ENCODE measurements around the gene RBMS1. TPM values are rescaled to one million over a fixed set of nuclear protein-coding genes. Genes with fewer than 3 reads are reported as not detected.

Gene RBMS1
- total RNA-seq, 4 donors from 2014 or later, result 50.2 to 62.3 (median 59.1) TPM

DNA sequence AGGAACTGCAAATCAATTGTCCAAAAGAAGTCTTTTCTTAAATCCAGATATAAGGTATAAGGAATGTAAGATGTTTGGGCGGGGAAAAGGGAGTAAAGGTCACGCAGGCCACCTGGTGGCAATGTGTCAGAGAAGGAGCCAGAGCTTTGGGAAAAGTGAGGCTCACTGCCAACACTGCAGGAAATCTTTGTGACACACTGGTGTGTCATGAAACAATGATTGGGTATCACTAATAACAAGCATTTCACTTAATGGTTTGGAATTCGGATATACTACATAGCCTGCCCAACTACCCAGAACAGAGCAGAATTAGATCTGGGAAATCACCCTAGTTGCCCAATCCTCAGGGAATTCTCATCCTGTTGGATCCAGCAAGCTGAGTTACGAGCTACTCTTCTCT is 61.0 kb downstream of the RBMS1 start:
- DNase-seq (ENCODE audit: low spot score in 2 of 2), result no peak
- H3K4me3 ChIP-seq (ENCODE audit: low read depth, poor library complexity, severe bottlenecking), result no peak overlapping the region
- TF ChIP-seq, protein P1, sequence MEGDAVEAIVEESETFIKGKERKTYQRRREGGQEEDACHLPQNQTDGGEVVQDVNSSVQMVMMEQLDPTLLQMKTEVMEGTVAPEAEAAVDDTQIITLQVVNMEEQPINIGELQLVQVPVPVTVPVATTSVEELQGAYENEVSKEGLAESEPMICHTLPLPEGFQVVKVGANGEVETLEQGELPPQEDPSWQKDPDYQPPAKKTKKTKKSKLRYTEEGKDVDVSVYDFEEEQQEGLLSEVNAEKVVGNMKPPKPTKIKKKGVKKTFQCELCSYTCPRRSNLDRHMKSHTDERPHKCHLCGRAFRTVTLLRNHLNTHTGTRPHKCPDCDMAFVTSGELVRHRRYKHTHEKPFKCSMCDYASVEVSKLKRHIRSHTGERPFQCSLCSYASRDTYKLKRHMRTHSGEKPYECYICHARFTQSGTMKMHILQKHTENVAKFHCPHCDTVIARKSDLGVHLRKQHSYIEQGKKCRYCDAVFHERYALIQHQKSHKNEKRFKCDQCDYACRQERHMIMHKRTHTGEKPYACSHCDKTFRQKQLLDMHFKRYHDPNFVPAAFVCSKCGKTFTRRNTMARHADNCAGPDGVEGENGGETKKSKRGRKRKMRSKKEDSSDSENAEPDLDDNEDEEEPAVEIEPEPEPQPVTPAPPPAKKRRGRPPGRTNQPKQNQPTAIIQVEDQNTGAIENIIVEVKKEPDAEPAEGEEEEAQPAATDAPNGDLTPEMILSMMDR (IDR thresholded peaks at IDR 0.05), result no peak
- no peak for TF ChIP-seq POLR2A (IDR thresholded peaks at IDR 0.05)
- intact Hi-C loops (cut with DNase I; ENCODE audit: low total_unique reads), result no loop called here
- 72 to 75% methylated on average over 4 of the region's 4 CpGs for WGBS, 2 donors

DNA sequence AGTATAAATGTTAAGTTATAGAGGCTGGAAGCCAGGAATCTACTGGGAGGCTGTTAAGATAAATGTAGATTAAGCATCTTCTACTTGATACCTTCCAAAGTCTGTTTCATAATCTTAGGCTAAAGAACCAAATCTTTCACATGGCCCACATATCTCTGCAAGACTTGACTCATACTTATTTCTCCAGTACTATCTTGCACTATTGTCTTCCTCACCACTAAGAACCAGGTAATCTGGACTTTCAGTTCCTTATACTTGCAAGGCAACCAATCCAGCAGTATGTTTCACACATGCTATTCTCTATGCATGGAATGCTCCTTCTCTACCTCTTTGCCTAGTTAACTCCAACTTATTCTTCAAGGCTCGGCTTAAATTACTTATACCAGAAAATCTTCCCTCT is 62.2 kb downstream of the RBMS1 start:
- intact Hi-C loops (cut with DNase I; ENCODE audit: low total_unique reads), result no loop called here
- TF ChIP-seq, protein P1 (IDR thresholded peaks at IDR 0.05), result no peak
- no peak for TF ChIP-seq POLR2A (IDR thresholded peaks at IDR 0.05)

DNA sequence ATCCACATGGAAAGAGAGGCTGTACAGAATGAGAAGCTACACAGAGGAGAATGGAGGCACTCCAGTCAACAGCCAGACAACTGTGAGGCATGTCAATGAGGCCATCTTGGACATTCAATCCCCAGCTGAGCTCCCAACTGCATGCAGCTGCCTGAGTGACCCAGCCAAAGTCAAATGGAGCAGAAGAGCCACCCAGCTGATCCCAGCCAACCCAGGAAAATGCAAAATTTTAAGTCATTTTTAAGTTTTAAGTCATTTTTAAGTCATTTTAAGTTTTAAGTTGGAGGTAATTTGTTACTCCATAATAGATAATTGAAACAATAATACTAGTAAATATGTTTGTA is 63.6 kb downstream of the RBMS1 start:
- TF ChIP-seq, protein P1 (IDR thresholded peaks at IDR 0.05), result no peak
- no peak for TF ChIP-seq POLR2A (IDR thresholded peaks at IDR 0.05)
- H3K4me3 ChIP-seq (ENCODE audit: low read depth, poor library complexity, severe bottlenecking), result no peak overlapping the region
- DNase-seq (ENCODE audit: low spot score in 2 of 2), result no peak
- intact Hi-C loops (cut with DNase I; ENCODE audit: low total_unique reads), result no loop called here

More for the DNA sequence above, 62.2 kb downstream of the RBMS1 start:
- DNase-seq (ENCODE audit: low spot score in 2 of 2), result no peak
- no peak overlapping the region for H3K4me3 ChIP-seq (ENCODE audit: low read depth, poor library complexity, severe bottlenecking)
- 91 to 96% methylated on average over 1 of the region's 1 CpG for WGBS, 2 donors

DNA sequence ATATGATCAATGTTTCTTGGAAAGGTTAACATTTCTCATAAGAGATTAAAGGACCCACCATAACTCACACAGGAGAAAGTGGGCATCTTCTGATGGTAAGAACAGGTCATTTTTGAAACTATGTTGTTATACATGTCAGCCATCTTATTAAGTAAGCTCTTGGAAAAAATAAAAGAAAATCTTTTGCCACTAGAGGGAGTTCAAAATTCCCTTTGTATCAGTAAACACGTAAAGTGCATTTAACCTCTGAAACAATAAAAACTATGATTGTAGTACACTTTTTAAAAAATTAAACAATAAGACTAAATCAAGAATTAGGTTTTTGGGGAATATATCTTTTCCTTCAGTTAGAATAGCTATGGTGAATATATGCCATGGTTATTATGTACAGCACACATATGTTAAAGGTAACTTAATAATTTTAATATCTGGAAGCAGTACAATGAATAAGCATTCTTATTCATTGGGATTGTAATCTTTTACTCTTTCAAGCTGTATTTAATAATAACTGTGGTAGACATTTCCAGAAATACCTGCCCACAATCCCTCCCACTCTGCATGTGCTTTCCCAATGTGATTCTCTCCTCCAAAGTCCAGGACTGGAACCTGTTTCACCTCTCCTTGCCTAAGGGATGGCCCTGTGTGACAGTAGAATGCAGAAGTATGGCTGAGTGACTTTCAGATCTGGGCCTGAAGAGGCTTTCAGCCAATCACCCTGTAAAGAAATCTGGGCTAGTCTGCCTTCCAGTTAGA is 64.2 kb downstream of the RBMS1 start:
- H3K4me3 ChIP-seq (ENCODE audit: low read depth, poor library complexity, severe bottlenecking), result no peak overlapping the region
- TF ChIP-seq POLR2A (IDR thresholded peaks at IDR 0.05), result no peak
- TF ChIP-seq, protein P1 (IDR thresholded peaks at IDR 0.05), result no peak
- 12 to 14% methylated on average over 1 of the region's 1 CpG for WGBS, 2 donors
- intact Hi-C loops (cut with DNase I; ENCODE audit: low total_unique reads), result no loop called here
- no peak for DNase-seq (ENCODE audit: low spot score in 2 of 2)

DNA sequence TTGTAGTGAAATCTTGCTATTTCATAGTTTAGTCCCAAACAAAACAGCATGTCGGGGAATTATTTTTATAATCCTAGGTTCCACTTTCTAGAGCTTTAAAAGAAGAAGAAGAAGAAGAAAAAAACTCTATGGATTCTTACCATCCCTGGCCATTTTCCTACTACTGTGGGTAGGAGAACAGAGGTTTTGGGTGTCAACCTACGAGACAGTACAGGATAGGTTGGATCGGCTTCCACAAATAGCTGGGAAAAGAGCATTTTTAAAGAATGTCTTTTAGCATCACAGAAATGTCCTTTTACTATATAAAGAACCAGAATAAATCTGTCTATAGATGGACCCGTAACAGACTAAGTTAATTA is 65.2 kb downstream of the RBMS1 start:
- no peak overlapping the region for H3K4me3 ChIP-seq (ENCODE audit: low read depth, poor library complexity, severe bottlenecking)
- DNase-seq (ENCODE audit: low spot score in 2 of 2), result no peak
- TF ChIP-seq POLR2A (IDR thresholded peaks at IDR 0.05), result no peak
- TF ChIP-seq, protein P1 (IDR thresholded peaks at IDR 0.05), result no peak
- intact Hi-C loops (cut with DNase I; ENCODE audit: low total_unique reads), result no loop called here
- WGBS, 2 donors, result 58 to 62% methylated on average over 4 of the region's 4 CpGs

All from lower leg skin (tissue), 4 donors.